Smooth muscle cell (in vitro differentiated cells): ENCODE measurements around the gene CD274. TPM values are rescaled to one million over a fixed set of nuclear protein-coding genes. Genes with fewer than 3 reads are reported as not detected.
A peak's percentile ranks its signal among the peaks of the same experiment; 100 is the strongest.
"Not testable (repeated sequence)": the region's sequence is repeated elsewhere in the genome, so short reads cannot be mapped to it uniquely, and the experiment has no call there.

Experiments
- DNase-seq: peaks from one replicate; lab custom pipeline; 2025; ENCODE audit not compliant: unreplicated experiment; lab: John Stamatoyannopoulos, UW
- H2AFZ ChIP-seq: fragments of 200-600 bp; sonication (generic); 2 replicates; pipeline ENCODE4 v1.6.0; 2016; ENCODE audit warnings: antibody characterized with exemption, low read depth, mild to moderate bottlenecking
- H3F3A ChIP-seq: fragments of 200-600 bp; sonication (generic); 2 replicates; pipeline ENCODE4 v1.6.0; 2017; ENCODE audit warnings: antibody characterized with exemption, low read depth
- H3K27ac ChIP-seq: fragments of 200-600 bp; sonication (generic); 2 replicates; pipeline ENCODE4 v1.5.1; 2016; ENCODE audit warnings: low read depth, mild to moderate bottlenecking
- H3K27me3 ChIP-seq: fragments of 200-600 bp; sonication (generic); 2 replicates; pipeline ENCODE4 v1.6.1; 2016; ENCODE audit warnings: low read depth, mild to moderate bottlenecking
- H3K36me3 ChIP-seq: fragments of 200-600 bp; sonication (generic); 2 replicates; pipeline ENCODE4 v1.5.1; 2016; ENCODE audit warnings: low read depth
- H3K4me1 ChIP-seq: fragments of 200-600 bp; sonication (generic); 2 replicates; pipeline ENCODE4 v1.5.1; 2016; ENCODE audit warnings: low read depth
- H3K4me2 ChIP-seq: fragments of 200-600 bp; sonication (generic); 2 replicates; pipeline ENCODE4 v1.6.0; 2016; ENCODE audit warnings: mild to moderate bottlenecking
- H3K4me3 ChIP-seq: fragments of 200-600 bp; sonication (generic); 2 replicates; pipeline ENCODE4 v1.5.1; 2016; ENCODE audit warnings: mild to moderate bottlenecking
- H3K79me2 ChIP-seq: fragments of 200-600 bp; sonication (generic); 2 replicates; pipeline ENCODE4 v1.6.0; 2016; ENCODE audit warnings: low read depth, mild to moderate bottlenecking
- H3K9ac ChIP-seq: fragments of 200-600 bp; sonication (generic); 2 replicates; pipeline ENCODE4 v1.6.0; 2016; ENCODE audit warnings: low read depth
- H3K9me3 ChIP-seq: fragments of 200-600 bp; sonication (generic); replicated peaks from 2 replicates; pipeline ENCODE4 v1.5.1; 2016; ENCODE audit warnings: low read depth
- H4K20me1 ChIP-seq: fragments of 200-600 bp; sonication (generic); 2 replicates; pipeline ENCODE4 v1.6.0; 2016; ENCODE audit warnings: low read depth
- CTCF ChIP-seq: fragments of 200-600 bp; sonication (generic); IDR thresholded peaks from 2 replicates; pipeline ENCODE4 v1.5.1; 2017; ENCODE audit warnings: borderline replicate concordance, mild to moderate bottlenecking, antibody characterized with exemption; ENCODE audit not compliant: insufficient read depth, poor library complexity, severe bottlenecking
- WGBS: methylation state at CpG from one replicate; pipeline ENCODE4 v1.1.7; 2016; ENCODE audit warnings: low lambda C conversion rate; 5-methylcytosine and 5-hydroxymethylcytosine counted together
- polyA plus RNA-seq: library from polyadenylated mRNA; unstranded; fragments of >200 nt; fragmentation: Nextera tagmentation; extraction: Ambion mirVana; gene quantifications from 2 replicates; pipeline ENCODE4 v1.2.1, GENCODE V29; 2016
- total RNA-seq: library from RNA; depleted of rRNA; stranded (reverse); fragments of >200 nt; gene quantifications from 2 replicates; pipeline ENCODE4 v1.2.3, GENCODE V29; 2014

The CD274 gene
- total and polyA plus RNA-seq, 2 experiments from 2014 or later = 2.3 to 4.0 TPM

GRCh38 chr9:5442400-5443011 lies 7.8 kb upstream of the CD274 start:
- H3K79me2 ChIP-seq = no peaks in the 10 kb centered on the region
- no peak overlapping the region for H3K4me2 ChIP-seq
- WGBS = 52% methylated on average over 2 of the region's 2 CpGs
- no peak overlapping the region for H2AFZ ChIP-seq
- no peaks in the 10 kb centered on the region for H3F3A ChIP-seq
- peaks cover 4% of the 10 kb centered on the region for H3K4me1 ChIP-seq
- no peaks in the 10 kb centered on the region for H4K20me1 ChIP-seq
- no peak overlapping the region for H3K27ac ChIP-seq
- no peak for DNase-seq
- no peaks in the 10 kb centered on the region for H3K9me3 ChIP-seq
- H3K9ac ChIP-seq = no peak overlapping the region
- H3K4me3 ChIP-seq = no peak overlapping the region
- H3K27me3 ChIP-seq = no peaks in the 10 kb centered on the region
- TF ChIP-seq CTCF = peak; percentile 40
- no peaks in the 10 kb centered on the region for H3K36me3 ChIP-seq

- no peak overlapping the region for H3K27ac ChIP-seq
- WGBS = 88% methylated on average over 2 of the region's 2 CpGs
- no peaks in the 10 kb centered on the region for H3K9me3 ChIP-seq
- H3K27me3 ChIP-seq = no peaks in the 10 kb centered on the region
- no peak for DNase-seq
- H3K4me3 ChIP-seq = no peak overlapping the region
- no peaks in the 10 kb centered on the region for H3K4me1 ChIP-seq
- no peaks in the 10 kb centered on the region for H3F3A ChIP-seq
- H3K4me2 ChIP-seq = no peak overlapping the region
- no peak overlapping the region for H3K9ac ChIP-seq
- no peaks in the 10 kb centered on the region for H4K20me1 ChIP-seq
- H3K36me3 ChIP-seq = no peaks in the 10 kb centered on the region
- TF ChIP-seq CTCF = no peak
- no peaks in the 10 kb centered on the region for H3K79me2 ChIP-seq
- H2AFZ ChIP-seq = no peak overlapping the region
These were observed 6.5 kb upstream of the CD274 start for GRCh38 chr9:5443850-5444249.

- H3K4me3 ChIP-seq, H3K27me3 ChIP-seq, H3K79me2 ChIP-seq, H3F3A ChIP-seq, H3K4me2 ChIP-seq, H3K36me3 ChIP-seq, H4K20me1 ChIP-seq, H2AFZ ChIP-seq, H3K4me1 ChIP-seq, H3K9ac ChIP-seq, DNase-seq, H3K9me3 ChIP-seq, H3K27ac ChIP-seq: not testable (repeated sequence)
- 98% methylated on average over 4 of the region's 4 CpGs for WGBS
These were observed 5.2 kb upstream of the CD274 start for GRCh38 chr9:5445096-5445495.

GRCh38 chr9:5445886-5446285 lies 4.5 kb upstream of the CD274 start:
- no peak for DNase-seq
- Histone ChIP-seq H3F3A (no peaks in the 10 kb centered on the region), H2AFZ (no peak overlapping the region), H3K36me3 (no peaks in the 10 kb centered on the region), H4K20me1 (no peaks in the 10 kb centered on the region), H3K4me3 (no peak overlapping the region), H3K27me3 (no peaks in the 10 kb centered on the region), H3K9me3 (no peaks in the 10 kb centered on the region), H3K4me2 (no peak overlapping the region), H3K9ac (no peak overlapping the region), H3K27ac (no peak overlapping the region), H3K79me2 (no peaks in the 10 kb centered on the region), H3K4me1 (peaks cover 4% of the 10 kb centered on the region)
- no peak for TF ChIP-seq CTCF
